Measurements from ENCODE around the gene ERC2. TPM values are rescaled to one million over a fixed set of nuclear protein-coding genes. Genes with fewer than 3 reads are reported as not detected.

Gene ERC2
- total RNA-seq, 1 donor from 2014 or later, result 1.5 TPM

GRCh38 chr3:56369914-56370313, 98.4 kb downstream of the ERC2 start:
- intact Hi-C loops (cut with DNase I), result no loop called here
- Histone ChIP-seq H3K4me1 (no peaks in the 10 kb centered on the region), H3K27me3 (ENCODE audit: low read depth) (no peaks in the 10 kb centered on the region), H3K4me3 (no peak overlapping the region), H3K9me3 (no peaks in the 10 kb centered on the region), H3K36me3 (no peaks in the 10 kb centered on the region), H3K27ac (no peak overlapping the region)
- DNase-seq, result no peak
- TF ChIP-seq, protein P1, sequence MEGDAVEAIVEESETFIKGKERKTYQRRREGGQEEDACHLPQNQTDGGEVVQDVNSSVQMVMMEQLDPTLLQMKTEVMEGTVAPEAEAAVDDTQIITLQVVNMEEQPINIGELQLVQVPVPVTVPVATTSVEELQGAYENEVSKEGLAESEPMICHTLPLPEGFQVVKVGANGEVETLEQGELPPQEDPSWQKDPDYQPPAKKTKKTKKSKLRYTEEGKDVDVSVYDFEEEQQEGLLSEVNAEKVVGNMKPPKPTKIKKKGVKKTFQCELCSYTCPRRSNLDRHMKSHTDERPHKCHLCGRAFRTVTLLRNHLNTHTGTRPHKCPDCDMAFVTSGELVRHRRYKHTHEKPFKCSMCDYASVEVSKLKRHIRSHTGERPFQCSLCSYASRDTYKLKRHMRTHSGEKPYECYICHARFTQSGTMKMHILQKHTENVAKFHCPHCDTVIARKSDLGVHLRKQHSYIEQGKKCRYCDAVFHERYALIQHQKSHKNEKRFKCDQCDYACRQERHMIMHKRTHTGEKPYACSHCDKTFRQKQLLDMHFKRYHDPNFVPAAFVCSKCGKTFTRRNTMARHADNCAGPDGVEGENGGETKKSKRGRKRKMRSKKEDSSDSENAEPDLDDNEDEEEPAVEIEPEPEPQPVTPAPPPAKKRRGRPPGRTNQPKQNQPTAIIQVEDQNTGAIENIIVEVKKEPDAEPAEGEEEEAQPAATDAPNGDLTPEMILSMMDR (IDR thresholded peaks at IDR 0.05), result no peak
- ATAC-seq, result no peak

DNA sequence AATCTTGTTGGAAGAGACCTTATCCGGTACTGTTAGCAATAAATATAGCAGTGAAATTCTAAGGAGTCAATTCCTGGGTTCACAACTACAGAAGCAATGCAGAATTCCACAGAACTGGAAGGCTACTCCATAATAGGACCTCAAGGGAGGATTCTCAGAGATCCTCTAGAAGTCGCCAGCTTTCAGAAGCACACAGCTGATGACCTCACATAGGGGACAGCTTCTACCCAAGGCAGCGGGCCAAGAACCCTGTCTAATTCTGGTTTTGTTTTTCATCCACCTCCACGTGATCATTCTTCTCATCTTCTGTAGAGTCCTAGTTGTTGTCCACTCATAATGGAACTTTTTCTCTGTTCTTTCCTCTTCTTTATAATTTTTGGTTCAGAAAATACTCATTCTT, 99.4 kb downstream of the ERC2 start:
- ATAC-seq (no peak), DNase-seq (no peak)
- no peaks in the 10 kb centered on the region for H3K36me3 ChIP-seq
- H3K4me1 ChIP-seq, result no peaks in the 10 kb centered on the region
- no peak overlapping the region for H3K4me3 ChIP-seq
- no peaks in the 10 kb centered on the region for H3K27me3 ChIP-seq (ENCODE audit: low read depth)
- no peak overlapping the region for H3K27ac ChIP-seq
- intact Hi-C loops (cut with DNase I), result no loop called here
- TF ChIP-seq, protein P1 (IDR thresholded peaks at IDR 0.05), result no peak
- H3K9me3 ChIP-seq, result no peaks in the 10 kb centered on the region

DNA sequence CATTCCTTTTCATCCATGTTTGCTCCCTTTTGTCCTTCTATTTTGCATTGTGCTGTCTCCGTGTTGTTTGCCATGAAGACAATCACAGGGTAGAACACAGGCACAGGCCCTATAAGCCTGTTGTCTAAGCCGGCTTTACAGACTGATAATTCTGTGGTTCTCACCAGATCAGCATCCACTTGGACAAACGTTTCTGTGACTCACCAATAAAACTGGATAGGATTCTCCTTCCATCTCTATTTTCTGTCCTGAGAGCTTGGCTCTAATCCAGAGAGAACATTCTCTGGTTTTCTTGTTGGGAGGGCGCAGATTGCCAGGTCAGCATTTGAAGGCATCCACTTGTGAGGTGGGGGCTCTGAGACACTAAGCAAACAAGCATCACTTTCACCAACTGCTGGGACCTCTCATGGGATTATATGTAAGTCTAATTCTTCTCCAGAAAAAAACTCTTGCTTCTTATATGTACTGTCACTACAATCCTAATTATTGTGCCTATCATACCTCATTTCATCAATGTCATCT, 101.6 kb downstream of the ERC2 start:
- Histone ChIP-seq H3K4me1 (no peaks in the 10 kb centered on the region), H3K4me3 (no peak overlapping the region), H3K36me3 (no peaks in the 10 kb centered on the region), H3K27ac (no peak overlapping the region), H3K27me3 (ENCODE audit: low read depth) (no peaks in the 10 kb centered on the region), H3K9me3 (no peaks in the 10 kb centered on the region)
- no peak for DNase-seq
- no peak for ATAC-seq
- intact Hi-C loops (cut with DNase I), result no loop called here
- TF ChIP-seq, protein P1 (IDR thresholded peaks at IDR 0.05), result no peak

GRCh38 chr3:56365905-56366640, 102.2 kb downstream of the ERC2 start:
- Histone ChIP-seq H3K4me1 (no peaks in the 10 kb centered on the region), H3K27ac (no peak overlapping the region), H3K4me3 (no peak overlapping the region), H3K36me3 (no peaks in the 10 kb centered on the region), H3K9me3 (no peaks in the 10 kb centered on the region), H3K27me3 (ENCODE audit: low read depth) (no peaks in the 10 kb centered on the region)
- TF ChIP-seq, protein P1 (IDR thresholded peaks at IDR 0.05), result no peak
- ATAC-seq, result no peak
- intact Hi-C loops (cut with DNase I), result no loop called here
- DNase-seq, result no peak

DNA sequence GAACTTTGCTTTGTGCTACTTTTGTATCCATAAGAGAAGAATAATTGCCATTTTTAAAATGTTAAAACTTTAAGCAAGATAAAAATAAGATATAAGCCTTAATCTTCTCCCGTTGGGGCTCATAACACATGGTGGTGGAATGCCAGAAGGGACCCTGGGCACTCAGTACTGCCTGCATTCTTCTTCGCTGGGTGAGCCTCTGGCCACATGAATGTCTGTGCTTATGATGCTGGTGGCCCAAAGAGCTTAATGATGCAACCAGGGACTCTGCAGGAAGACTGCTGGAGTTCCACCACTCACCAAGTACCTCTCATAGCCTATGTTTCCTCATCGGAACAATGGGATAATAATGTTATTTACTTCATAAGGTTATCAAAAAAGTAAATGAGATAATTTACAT, 103.6 kb downstream of the ERC2 start:
- H3K27me3 ChIP-seq (ENCODE audit: low read depth), result no peaks in the 10 kb centered on the region
- H3K27ac ChIP-seq, result no peak overlapping the region
- no peak overlapping the region for H3K4me3 ChIP-seq
- DNase-seq (no peak), ATAC-seq (no peak)
- H3K36me3 ChIP-seq, result no peaks in the 10 kb centered on the region
- no peaks in the 10 kb centered on the region for H3K4me1 ChIP-seq
- H3K9me3 ChIP-seq, result no peaks in the 10 kb centered on the region
- TF ChIP-seq, protein P1 (IDR thresholded peaks at IDR 0.05), result no peak
- intact Hi-C loops (cut with DNase I), result no loop called here

Measured in lower lobe of right lung (tissue), 2 donors.